Ovary (tissue), 3 donors: Measurements from ENCODE around the gene PUDP.

ENCODE experiments used
- POLR2A ChIP-seq: fragments of 450-650 bp; IDR thresholded peaks from one replicate; pipeline ENCODE4 v1.6.1; 2017; ENCODE audit warnings: antibody characterized with exemption, mild to moderate bottlenecking, moderate library complexity
- TF ChIP-seq, protein P1 (sequence below), 3 donors: fragments of 450-650 bp in 2 of 3; fragments of 200-600 bp in 1 of 3; IDR thresholded peaks; one replicate each; pipeline versions ENCODE4 v1.5.1 to v1.8.0; 2016 to 2022; ENCODE audit warnings: antibody characterized with exemption in 3 of 3, mild to moderate bottlenecking in 1 of 3
- donor health status: DM: no; HTN: no; CAD: no.

GRCh38 chrX:7050271-7050670 lies 97.7 kb downstream of the PUDP start:
- TF ChIP-seq POLR2A, result no peak
- TF ChIP-seq, protein P1, sequence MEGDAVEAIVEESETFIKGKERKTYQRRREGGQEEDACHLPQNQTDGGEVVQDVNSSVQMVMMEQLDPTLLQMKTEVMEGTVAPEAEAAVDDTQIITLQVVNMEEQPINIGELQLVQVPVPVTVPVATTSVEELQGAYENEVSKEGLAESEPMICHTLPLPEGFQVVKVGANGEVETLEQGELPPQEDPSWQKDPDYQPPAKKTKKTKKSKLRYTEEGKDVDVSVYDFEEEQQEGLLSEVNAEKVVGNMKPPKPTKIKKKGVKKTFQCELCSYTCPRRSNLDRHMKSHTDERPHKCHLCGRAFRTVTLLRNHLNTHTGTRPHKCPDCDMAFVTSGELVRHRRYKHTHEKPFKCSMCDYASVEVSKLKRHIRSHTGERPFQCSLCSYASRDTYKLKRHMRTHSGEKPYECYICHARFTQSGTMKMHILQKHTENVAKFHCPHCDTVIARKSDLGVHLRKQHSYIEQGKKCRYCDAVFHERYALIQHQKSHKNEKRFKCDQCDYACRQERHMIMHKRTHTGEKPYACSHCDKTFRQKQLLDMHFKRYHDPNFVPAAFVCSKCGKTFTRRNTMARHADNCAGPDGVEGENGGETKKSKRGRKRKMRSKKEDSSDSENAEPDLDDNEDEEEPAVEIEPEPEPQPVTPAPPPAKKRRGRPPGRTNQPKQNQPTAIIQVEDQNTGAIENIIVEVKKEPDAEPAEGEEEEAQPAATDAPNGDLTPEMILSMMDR (IDR thresholded peaks at IDR 0.05), result no peak
